HG03342 (cell line): Measurements from ENCODE around the gene ABCG1.
A peak's percentile ranks its signal among the peaks of the same experiment; 100 is the strongest.

Source experiments
- ATAC-seq: cut with Tn5 transposase; IDR thresholded peaks from one replicate; pipeline ENCODE4 v1.9.1; 2021; ENCODE audit warnings: mild to moderate bottlenecking, moderate library complexity; ENCODE audit not compliant: unreplicated experiment

ABCG1 gene

GRCh38 chr21:42214081-42214750 lies 4.7 kb upstream of the ABCG1 start:
- ATAC-seq, result no peak

DNA sequence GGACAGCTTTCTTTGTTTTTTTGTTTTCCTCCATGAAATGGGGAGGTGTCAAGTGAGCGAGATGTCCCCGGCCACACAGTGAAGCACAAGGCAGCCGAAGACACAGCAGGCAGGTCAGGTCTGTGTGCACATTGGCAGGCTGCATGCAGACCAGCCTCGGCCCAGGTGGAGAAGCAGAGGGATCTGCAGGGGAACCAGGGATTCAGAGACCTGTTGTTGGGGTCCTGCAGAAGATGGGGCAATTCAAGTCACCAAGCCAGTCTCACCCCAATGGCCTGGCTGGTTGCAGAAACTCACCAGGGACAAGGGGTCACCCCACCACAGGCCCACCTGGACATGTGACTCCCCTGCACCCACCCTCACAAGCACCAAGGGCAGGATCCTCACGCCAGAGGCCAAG lies 4.0 kb upstream of the ABCG1 start:
- no peak for ATAC-seq

GRCh38 chr21:42215942-42216725 lies 2.8 kb upstream of the ABCG1 start:
- ATAC-seq, result no peak

GRCh38 chr21:42216726-42217572 lies 2.0 kb upstream of the ABCG1 start:
- no peak for ATAC-seq

GRCh38 chr21:42219606-42220137 lies 732 bp downstream of the ABCG1 start:
- peak; percentile 17 for ATAC-seq

- ATAC-seq, result peak; percentile 56
Observed at GRCh38 chr21:42220138-42220701, 1.3 kb downstream of the ABCG1 start.

GRCh38 chr21:42221581-42222345 lies 2.8 kb downstream of the ABCG1 start:
- no peak for ATAC-seq

GRCh38 chr21:42222386-42222785 lies 3.4 kb downstream of the ABCG1 start:
- no peak for ATAC-seq

DNA sequence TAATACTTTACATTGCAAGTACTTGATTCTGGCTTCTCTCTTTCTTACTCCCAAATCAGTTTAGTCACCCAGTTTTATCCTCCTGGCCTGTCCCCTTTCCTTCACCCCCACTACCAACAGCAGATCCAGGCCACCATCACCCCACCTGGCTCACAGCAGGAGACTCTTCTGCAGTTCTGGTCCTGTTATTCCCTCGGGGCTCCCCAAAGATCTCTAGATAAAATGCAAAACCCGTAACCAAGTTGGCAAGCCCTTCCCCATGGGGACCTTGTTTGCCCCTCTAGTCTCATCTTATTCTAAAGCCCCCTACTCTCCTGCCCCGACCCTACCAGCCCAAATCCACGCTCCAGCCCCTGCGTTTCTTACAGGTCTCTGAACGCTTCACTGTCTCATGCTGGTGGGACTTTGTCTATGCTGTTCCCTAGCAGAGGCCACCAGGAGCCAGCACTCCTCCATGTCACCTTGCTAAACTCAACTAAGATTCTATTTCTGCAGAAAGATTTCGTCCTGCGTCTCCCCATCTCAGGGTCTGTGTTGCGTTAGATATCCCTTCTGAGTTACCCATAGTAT lies 4.0 kb downstream of the ABCG1 start:
- no peak for ATAC-seq

GRCh38 chr21:42223826-42224575 lies 5.1 kb downstream of the ABCG1 start:
- ATAC-seq, result no peak

DNA sequence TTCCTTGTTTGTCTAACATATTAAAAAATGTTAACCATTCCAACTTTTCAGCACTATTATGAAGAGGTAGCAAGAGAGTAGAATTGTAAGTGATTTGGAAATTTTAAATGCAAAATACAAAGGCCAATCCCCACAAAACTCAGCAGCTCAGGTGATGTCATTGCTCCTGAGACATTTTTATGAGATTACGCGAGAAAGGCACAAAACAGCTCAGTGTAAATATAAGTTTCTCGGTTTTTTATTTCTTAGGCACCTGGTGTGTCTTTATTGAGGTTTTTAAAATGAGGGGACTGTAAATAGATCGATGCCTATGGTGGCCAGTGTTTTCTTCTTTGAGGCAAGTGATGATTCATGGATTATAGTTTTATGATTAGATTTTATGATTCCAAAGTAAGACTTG lies 6.1 kb downstream of the ABCG1 start:
- ATAC-seq, result no peak

DNA sequence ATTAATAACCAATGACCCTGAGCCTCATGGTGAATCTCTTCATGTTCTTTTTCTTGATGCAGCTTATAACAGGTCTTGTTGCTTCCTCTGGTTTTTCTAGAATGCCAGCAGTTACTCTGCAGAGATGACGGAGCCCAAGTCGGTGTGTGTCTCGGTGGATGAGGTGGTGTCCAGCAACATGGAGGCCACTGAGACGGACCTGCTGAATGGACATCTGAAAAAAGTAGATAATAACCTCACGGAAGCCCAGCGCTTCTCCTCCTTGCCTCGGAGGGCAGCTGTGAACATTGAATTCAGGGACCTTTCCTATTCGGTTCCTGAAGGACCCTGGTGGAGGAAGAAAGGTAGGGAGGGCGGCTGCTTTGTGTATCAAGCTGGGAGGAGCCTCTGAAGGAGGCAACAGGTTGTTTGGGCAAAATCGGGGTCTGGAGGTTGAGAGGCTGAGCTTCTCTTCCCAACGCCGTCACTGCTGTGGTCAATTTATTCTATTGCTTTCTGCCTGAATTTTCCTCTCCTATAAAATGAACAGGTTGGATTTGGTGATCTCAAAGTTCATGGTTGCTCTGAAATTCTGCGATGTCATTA lies 6.7 kb downstream of the ABCG1 start:
- ATAC-seq, result no peak

DNA sequence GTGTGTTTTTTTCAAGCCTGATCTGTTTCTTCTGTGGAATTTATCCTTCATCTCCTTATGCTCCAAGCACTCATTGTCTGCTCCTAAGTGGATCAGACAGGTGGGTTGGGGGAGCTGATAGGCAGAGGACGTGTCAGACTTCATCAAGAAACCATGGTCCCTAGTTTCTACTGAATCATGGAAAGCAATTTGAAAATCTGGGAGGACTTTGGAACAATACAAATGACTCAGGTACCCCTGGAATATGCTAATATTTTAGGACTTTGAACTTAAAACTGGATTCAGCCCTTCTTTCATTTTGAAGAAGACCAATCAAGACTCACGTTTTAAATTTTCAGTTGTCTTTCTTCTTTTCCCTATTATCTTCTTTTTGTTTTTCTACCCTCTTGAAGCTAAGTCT lies 7.7 kb downstream of the ABCG1 start:
- no peak for ATAC-seq

GRCh38 chr21:42227909-42228708 lies 9.2 kb downstream of the ABCG1 start:
- peak; percentile 88 for ATAC-seq

- ATAC-seq, result no peak
Observed at GRCh38 chr21:42228709-42229220, 9.8 kb downstream of the ABCG1 start.

- no peak for ATAC-seq
Observed at GRCh38 chr21:42229676-42230075, 10.7 kb downstream of the ABCG1 start.

GRCh38 chr21:42230178-42230577 lies 11.2 kb downstream of the ABCG1 start:
- ATAC-seq, result no peak

DNA sequence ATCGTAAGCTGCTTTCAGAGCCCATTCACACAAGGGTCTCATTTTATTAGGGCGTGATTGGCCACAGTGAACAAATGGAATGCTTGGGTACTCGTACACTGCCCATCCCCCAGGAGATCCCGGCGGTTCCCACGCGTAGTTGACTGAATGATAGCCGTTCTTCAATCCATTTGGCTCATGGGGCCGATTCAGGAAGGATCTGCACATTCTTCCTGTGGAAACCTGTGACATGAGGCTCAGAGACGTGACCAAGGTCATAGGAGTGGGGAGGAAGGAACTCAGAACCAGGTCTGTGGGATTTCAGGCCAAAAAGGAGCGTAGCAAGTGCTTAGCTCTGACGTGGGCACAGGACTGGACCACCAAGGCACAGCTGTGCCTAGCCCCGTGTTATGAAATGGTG lies 11.7 kb downstream of the ABCG1 start:
- ATAC-seq, result no peak
